Measurements from ENCODE around the gene FGD1.

DNA sequence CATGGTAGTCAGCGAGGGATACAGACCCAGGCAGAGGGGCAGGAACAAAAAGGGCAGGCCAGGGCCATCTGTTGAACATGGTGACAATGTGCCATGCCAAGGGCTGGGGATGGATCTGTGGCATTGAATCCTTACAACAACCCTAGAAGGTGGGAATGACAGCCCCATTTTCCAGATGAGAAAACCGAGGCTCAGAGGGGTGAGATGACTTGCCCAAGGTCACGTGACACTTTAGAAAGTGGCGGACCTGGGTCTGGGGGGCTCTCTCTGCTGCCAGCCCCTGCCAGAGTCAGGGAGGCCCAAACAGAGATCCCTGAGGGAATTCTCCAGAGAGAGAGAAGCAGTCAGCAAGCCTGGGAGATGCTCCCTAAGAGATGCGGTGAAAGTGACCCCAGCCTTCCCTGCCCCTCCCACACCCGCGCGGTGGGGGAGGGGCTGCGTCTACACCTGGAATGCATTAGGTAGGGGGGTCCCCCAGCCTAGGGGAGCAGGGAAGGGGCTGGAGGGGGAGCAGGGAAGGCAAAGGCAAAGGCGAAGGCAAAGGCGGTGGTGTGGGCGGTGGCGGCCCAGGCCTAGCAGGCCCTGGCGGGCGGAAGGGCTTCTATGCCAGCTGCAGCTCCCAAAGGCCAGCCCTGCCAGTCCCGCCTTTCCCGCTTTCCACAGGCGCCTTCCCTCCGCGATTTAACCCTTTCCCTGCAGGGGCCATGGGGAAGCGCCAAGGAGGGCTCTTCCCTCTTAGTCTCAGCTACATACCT, 13.0 kb downstream of the FGD1 start:
- TF ChIP-seq POLR2A (IDR thresholded peaks at IDR 0.05; ENCODE audit: low read depth, low read length): no peak
- no peak for TF ChIP-seq CTCF (IDR thresholded peaks at IDR 0.05; ENCODE audit: extremely low read depth in 1 of 2, insufficient read depth in 1 of 2, low read depth in 1 of 2, low read length in 2 of 2)

Measured in endothelial cell of umbilical vein (primary cell).